Testis (tissue), 2 donors: Measurements from ENCODE around the gene OR2AT4.

Experiments used
- POLR2A ChIP-seq: fragments of 450-650 bp; IDR thresholded peaks from one replicate; pipeline ENCODE4 v1.6.1; 2017; ENCODE audit warnings: antibody characterized with exemption, mild to moderate bottlenecking, moderate library complexity
- TF ChIP-seq, protein P1 (sequence below), 3 experiments: fragments of 450-650 bp in 2 of 3; fragments of 200-600 bp in 1 of 3; sonication (generic) in 1 of 3; IDR thresholded peaks; one replicate each; pipeline ENCODE4 v1.5.1; 2016 to 2019; ENCODE audit warnings: antibody characterized with exemption in 3 of 3, mild to moderate bottlenecking in 2 of 3, moderate library complexity in 1 of 3

- TF ChIP-seq, protein P1, sequence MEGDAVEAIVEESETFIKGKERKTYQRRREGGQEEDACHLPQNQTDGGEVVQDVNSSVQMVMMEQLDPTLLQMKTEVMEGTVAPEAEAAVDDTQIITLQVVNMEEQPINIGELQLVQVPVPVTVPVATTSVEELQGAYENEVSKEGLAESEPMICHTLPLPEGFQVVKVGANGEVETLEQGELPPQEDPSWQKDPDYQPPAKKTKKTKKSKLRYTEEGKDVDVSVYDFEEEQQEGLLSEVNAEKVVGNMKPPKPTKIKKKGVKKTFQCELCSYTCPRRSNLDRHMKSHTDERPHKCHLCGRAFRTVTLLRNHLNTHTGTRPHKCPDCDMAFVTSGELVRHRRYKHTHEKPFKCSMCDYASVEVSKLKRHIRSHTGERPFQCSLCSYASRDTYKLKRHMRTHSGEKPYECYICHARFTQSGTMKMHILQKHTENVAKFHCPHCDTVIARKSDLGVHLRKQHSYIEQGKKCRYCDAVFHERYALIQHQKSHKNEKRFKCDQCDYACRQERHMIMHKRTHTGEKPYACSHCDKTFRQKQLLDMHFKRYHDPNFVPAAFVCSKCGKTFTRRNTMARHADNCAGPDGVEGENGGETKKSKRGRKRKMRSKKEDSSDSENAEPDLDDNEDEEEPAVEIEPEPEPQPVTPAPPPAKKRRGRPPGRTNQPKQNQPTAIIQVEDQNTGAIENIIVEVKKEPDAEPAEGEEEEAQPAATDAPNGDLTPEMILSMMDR (IDR thresholded peaks at IDR 0.05): no peak
- no peak for TF ChIP-seq POLR2A
Observed at GRCh38 chr11:75068993-75069392, 27.7 kb downstream of the OR2AT4 start.
